HG03039 (cell line): Measurements from ENCODE around the gene EFNA5.
"Not testable (repeated sequence)": the region's sequence is repeated elsewhere in the genome, so short reads cannot be mapped to it uniquely, and the experiment has no call there.

ENCODE experiments used
- ATAC-seq: cut with Tn5 transposase; IDR thresholded peaks from one replicate; pipeline ENCODE4 v1.9.1; 2021; ENCODE audit warnings: mild to moderate bottlenecking, moderate library complexity; ENCODE audit not compliant: unreplicated experiment

EFNA5 gene

DNA sequence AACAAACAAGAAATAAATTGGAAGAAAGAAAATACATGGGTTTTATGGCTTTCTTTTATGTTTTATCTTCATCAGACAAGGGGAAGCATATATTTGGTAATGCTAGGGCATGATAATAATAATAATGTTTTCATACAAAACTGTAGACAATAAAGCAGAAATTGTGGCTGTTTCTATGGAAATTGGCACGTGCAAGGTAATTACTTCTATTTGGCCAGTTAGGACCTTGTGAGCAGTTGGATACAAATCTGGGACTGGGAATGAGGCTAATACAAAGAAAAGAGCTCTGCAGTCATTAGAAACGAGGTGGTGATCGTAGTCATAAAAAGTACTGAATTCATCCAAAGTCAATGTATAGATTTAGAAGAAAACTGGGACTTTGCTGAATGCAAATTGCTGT lies 233.6 kb downstream of the EFNA5 start:
- no peak for ATAC-seq

DNA sequence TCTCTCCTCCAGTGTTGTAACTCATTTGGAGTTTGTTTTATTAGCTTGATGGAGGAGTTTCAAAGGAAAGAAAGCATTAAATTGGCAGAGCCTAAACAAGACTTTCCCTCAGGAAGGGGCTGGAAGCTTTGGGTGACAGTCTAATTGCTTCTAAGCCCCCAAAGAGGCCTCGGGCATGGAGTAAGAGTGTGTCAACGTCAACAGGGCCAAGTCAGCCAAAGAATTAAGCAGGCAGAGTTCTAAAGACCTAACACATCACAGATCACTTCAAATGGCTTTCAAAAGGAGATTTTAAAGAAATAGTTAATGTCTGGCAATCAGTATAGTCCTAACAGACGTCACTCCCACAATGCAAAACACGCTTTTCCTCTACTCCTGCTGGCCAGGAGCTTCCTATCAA lies 234.5 kb downstream of the EFNA5 start:
- ATAC-seq, result no peak

DNA sequence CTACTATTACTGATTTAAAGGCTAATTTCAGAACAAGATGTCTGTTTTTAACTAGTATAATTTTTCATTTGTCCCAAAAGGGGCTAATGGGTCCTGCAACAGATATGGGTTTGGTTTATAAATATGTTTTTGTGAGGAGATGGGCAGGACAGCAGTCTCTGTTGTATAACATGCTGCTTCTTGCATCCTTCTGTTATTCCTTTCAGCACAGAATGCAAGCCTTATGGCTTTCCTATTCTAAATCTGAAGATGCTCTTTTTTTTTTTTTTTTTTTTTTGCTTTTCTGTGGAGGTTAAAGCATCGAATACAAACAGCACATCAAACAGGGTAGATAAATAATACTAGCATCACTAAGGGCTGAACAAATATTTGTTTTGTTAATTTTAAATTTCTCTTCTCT lies 235.7 kb downstream of the EFNA5 start:
- no peak for ATAC-seq

DNA sequence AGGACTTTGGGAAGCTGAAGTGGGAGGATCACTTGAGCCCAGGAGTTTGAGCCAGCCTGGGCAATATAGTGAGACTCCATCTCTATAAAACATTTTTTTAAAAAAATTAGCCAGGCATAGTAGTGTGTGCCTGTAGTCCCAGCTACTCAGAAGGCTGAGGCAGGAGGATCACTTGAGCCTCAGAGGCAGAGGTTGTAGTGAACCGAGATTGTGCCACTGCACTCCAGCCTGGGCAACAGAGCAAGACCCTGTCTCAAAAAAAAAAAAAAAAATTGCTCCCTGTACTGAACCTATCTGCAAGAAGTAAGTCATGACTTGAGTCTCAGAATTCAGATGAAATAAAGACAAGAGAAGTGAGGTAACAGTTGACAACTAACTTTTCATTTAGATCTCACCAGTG lies 237.1 kb downstream of the EFNA5 start:
- ATAC-seq, result not testable (repeated sequence)

DNA sequence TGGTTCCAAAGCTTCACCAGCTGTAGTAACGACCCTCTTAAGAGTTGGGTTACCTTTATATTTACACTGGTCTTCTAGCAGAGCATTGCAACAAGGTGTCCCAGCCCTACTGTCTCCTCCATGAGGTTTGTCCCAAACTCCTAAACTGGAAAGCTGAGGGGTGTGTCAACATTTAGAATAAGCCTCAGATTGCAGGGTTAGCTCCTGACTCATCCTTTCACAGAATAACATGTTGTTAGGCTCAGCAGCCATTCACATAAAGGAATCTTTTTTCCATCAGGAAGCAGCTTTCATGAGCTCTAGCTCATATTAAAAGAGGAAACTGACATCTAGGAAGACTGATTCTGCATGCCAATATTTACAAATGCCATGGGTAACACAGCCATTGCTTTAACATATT lies 238.7 kb downstream of the EFNA5 start:
- ATAC-seq, result no peak

DNA sequence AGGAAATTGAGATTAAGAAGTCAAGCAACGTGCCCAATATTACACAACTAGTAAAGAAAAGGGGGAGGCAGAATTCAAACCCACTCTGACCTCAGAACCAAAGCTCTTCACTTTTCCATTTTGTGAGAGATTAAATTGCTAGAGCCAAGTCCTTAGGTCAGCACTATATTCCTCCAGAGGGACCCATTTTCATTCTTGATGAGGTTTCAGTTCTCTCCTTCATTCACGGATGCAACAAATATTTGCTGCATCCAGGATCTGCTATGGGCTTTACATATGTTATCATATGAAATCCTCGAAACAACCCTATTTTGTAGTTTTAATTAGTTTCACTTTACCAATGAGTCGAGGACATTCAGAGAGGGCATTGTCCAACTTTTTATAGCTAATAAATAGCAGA lies 239.2 kb downstream of the EFNA5 start:
- ATAC-seq, result no peak

DNA sequence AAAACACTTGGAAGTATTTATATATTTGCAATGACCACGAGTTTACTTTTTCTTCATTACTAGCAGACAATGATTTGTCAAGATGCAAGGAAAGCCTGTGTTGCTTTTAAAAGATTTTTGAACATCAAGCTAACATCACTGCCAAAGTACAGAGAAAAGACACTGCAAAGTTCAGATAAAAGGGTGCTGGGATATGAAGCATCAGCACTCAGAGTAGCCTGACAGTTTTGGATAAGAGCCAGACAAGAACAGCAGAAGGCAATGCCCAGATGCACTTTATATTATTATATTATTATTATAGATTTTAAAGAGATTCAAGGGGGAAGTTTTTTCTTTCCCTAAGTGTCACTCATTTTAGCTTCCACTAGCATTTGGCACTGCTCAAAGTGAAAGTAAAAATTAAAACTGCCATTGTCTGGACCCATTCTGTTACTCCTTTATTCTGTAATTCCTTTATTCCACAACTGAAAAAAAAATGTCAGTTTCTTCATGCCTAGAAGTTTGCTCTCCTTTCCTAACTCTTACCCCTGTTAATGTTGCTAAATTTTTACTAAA lies 240.6 kb downstream of the EFNA5 start:
- no peak for ATAC-seq

DNA sequence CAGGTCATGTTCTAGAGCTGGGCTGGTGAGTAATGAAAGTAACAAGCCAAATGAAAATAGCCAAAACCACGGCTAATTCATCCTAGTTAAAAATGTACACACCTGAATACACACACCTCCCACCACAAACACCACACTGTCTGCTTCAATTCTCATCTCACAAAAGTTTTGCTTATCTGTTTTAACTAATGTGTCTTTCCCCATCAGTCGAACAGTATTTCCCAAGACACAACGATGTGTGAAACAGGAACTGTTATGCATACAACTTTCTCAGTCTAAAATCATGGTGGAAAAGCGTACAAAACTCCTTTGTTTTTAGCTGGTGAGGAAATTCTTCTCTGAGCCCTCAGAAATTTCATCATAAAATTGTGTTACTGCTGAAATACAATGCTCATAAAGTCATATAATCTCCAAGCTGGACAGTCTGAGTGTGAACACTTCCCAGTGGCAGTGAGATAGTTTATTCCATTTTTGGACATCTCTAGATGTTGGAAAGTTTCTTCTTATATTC lies 242.4 kb downstream of the EFNA5 start:
- ATAC-seq, result no peak

DNA sequence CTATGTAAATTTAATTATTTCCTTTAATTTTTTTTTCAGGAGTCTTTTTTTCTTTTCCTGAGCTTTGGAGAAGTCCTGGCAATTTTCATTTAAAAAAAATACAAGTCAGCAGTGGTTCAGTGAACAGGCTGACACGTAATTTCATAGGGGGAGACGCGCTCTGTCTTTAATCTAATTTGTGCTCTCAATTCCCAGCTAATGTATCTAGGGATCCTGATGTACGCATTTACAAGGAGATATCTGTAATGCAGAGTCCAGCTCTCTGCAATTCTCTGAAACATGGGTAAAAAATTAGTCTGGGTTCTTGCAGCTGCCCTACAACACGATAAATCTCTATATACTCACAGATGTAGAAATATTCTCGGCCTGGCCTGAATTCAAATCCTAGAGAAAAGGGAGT lies 243.9 kb downstream of the EFNA5 start:
- ATAC-seq, result no peak

DNA sequence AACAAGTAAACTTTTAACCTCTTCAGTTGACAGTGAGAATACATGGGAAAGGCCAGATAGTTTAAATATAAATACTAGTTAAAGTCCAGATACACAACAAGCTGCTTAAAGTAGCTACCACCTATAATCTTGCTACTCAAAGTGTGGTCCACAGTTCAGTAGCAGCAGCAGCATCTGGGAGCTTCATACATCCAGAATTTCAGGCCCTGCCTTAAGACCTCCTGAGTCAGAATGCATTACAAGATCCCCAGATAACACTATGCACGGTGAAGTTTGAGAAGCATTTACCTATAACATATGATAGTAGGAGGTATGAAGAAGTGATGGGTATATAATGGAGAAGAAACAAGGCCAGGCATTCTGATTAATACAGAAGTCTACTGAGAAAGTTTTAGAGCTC lies 244.5 kb downstream of the EFNA5 start:
- ATAC-seq, result no peak

DNA sequence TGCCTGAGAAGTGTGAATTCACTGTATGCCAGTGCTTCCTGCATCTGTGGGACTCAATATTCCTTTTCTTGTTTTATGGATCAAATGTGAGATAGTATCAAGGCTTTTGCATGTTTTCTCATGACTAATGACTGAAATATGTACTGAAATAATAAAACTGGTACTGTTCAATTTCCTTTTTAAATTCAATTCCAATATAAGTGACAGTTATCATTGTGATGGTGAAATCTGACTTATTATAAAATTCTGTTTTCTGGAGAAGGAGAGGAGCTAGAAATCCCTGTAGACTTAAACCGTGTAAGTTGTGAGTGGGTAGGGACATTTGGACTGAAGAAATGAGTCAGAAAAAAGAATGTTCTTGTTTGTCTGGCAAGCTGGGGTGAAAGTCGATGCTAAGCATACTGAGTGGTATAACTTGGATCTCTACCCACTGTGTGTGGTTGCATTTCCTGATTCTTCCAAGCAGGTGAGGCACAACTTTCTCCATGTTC lies 245.2 kb downstream of the EFNA5 start:
- no peak for ATAC-seq

DNA sequence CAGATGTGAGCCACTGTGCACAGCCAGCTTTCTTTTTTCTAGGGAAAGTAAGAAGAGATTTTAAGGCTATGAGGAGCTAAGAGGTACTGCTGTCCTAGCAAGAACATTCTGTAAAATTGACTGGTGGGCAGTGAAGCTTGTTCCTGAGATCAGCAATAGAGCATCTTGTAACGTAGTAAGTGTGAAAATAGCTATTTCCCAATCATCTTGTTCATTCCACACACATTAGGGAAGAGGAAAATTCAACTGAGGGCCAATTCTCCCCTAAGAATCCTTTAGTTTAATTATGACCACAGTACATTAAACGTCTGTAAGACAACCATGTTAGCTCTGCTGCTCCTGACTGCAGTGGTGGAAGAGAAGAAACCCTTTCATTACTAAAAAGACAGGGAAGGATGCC lies 246.2 kb downstream of the EFNA5 start:
- no peak for ATAC-seq

DNA sequence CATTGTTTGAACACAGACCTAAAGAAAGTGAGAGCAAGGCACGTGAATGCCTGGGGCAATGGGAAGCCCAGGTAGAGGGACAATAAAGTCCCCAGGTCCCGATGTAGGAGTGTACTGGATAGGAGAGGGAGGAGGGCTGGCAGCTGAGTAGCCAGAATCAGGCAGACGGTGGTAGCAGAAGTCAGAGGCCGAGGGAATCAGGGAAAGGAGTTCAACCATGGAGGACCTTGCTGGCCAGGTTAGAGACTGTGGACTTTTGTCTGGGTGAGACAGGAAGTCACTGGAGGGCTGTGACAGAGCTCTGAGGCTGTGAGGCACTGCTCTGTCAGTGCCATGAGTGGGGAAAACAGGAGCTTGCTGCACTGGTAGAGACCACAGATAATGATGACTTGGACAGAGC lies 248.2 kb downstream of the EFNA5 start:
- ATAC-seq, result no peak

DNA sequence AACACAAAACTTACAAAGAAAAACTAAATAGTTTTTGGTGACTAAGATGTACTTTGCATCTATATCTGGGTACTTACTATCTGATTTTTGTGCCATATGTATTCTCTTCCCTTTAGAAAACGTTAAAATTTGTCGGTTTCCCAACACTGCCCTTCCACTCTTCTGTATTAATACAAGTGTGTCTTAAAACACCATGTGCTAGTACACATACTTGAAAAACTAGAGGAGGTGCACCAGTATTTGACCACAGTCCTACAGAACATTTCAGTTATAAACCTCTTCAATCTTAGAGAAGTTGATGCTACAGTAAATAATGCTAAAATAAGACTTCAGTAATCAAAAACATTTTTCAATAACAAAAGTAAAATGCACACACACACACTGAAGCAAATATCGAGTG lies 251.2 kb downstream of the EFNA5 start:
- no peak for ATAC-seq

DNA sequence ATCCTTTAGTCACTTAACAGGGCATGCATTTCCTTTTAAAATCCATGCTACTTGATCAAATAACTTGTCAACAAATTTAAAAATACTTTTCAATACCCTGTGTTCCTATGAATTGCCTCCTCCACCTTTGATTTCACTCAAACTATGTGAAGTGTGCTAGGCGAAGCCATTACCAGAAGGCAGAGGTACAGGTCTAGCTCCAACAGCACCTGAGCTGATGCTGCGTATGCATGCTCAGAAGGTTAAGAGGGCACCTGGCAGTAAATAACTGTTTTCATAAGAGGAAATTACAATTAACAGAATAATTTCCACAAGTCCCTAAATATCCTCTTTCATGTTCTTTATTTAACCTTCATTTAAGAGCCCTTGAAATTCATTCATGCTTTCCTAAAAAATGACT lies 251.8 kb downstream of the EFNA5 start:
- no peak for ATAC-seq

DNA sequence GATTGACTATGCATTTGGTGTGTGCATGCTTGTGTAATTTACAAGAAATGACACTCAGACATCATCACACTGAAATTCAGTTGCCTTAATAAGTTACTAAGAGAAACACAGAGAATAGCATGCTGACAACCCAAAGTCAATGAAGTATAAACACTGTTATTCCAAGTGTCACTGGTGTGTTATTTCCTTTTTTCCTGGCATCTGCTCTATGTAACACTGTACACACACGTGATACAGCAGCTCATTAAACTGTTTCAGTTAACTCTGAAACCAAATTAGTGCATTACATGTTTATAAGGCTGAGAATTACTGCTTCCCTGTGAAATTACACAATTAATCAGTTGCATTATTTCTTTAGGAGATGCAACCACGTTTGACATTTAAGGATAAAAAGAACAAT lies 252.7 kb downstream of the EFNA5 start:
- ATAC-seq, result no peak

DNA sequence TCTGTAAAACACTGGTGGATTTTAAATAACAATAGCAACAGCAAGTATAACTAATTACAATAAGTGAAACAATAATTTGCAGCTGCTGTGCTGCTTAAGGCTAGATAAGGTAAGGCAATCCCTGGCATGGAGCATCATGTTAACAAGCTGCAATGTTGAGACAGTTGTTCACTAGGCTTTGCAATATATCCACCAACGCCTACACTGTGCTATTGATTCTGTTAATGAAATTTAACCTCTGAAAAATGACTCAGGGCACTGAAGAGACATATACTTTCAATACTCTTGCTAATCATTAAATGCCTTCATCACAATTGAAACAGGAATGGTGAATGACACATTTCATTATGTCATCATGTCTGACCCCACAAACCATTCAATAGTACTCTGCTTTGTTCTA lies 255.0 kb downstream of the EFNA5 start:
- no peak for ATAC-seq

DNA sequence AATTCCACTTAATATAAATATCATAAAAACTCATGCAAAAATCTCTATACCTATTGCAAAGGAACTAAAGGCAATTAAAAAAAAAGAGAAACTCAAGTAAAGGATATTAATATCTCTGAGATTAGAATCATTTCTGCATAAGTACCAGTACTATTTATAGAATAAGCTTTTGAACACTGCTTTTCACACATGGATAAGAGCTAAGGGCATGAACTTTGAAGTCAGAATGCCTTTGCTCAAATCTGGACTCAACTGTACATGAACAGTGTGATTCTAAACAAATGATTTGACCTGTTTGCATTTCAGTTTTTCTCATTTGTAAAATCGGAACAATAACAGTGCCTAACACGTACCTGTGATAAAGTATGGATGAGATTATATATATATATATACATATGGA lies 255.9 kb downstream of the EFNA5 start:
- no peak for ATAC-seq

DNA sequence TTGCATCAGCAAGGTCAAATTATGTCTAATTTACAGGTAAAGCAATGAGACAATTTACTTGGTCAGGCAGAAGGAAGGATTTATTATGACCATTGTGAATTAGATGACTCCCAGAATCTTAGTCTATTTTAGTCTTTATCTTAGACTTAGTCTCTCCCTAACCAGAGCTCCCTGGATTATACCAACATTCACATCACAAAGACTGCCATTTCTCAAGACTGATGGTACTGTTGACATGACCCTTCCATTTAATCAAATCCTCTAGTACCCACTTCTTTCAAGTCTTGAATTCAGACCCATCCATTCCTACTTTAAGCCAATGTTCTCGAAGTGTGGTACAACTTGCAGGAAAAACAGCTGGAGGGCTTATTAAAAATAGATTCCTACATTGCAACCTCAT lies 257.0 kb downstream of the EFNA5 start:
- ATAC-seq, result no peak

DNA sequence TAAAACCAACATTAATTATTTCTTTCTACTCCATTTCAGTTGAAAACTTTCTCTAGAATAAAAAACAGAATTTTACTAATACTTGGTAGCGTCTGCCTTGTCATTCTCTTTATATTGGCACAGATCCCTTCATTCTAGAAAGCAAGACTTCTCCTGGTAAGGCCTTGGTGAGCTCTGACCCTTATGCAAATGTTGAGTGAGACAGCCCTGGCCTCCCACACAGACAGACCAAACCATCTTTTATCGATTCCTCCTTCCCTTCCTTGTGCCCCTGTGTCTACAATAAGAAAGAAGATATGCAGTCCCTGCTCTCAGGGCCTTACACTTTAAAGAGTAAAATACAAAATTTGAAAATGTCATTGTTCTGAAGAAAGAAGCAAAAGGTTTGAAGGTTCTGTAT lies 262.2 kb downstream of the EFNA5 start:
- ATAC-seq, result no peak

DNA sequence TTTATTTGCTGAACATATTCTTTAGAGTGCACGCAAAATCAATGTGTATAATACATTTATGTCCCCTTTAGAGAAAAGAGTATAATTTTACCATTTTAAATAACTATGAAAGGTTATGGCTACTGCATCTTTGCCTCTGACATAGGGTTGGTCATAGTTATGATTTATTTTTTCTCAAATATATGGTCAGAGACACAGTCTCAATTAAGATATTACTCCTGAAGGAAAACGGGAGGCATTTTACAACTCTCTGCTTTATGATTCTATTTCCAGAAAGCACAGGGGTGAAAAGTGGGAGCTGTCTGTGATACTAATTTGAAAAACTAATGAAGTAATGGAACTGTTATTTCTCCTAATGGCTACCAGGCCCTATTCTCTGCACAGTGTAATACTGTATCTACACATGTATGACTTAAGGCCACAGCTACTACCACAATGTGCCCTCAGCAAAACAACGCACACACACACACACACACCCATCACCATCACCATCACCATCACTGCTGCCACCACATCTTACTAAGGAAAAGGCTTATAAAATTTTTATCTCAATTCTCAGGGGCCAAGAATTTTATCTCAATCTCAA lies 262.9 kb downstream of the EFNA5 start:
- ATAC-seq, result no peak

DNA sequence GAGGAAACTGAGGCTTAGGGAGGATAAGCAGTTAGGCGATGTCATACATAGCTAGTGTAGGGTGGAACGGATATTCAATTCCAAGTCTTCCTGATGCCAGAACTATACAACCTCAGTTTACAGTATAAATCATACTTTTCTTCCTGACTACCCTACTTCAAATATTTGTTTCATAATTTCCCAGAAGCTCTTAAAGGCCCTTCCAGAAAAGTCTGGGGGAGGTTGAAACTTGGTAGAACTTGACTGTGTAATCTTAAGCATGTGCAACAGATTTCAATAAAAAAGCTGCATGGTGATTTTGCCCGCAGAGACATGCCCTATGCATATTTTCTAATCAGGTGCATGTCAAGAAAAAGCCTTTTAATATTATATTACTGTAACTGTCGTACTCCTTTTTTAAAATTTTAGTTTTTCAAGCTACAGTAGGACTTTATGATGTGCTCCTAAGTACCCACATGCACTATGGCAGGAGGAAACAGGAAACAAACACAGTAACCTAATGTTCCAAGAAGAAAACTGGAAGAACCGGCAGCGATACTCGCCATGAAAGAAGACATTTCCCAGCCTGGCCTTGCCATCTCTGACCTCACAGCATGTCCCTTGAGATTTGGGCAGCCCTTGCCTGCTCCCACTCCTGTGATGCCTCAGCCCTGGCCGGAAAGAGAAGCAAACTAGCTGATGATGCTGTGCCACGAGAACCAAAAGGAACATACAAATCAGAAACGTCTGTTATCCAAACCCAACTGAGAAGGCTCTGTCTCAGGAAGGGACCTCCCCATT lies 266.0 kb downstream of the EFNA5 start:
- no peak for ATAC-seq
